NCI-H1436 treated with DMSO at 0.1 percent for 48 hours (cell line): ENCODE results near the gene STIL.

Experiments
- DNase-seq: peaks from one replicate; lab custom pipeline; 2025; lab: John Stamatoyannopoulos, UW

STIL gene

GRCh38 chr1:47235241-47235681 is 78.7 kb downstream of the STIL start:
- DNase-seq, result no peak

GRCh38 chr1:47233186-47233585 is 80.8 kb downstream of the STIL start:
- DNase-seq, result no peak

- DNase-seq, result no peak
Measured at GRCh38 chr1:47232187-47232874, 81.6 kb downstream of the STIL start, which contains the start of gene TAL1. Gene TAL1, minus strand, starts transcription at chr1:47232225. Its CDS starts 6,337 bp downstream, at chr1:47225888.

- DNase-seq, result no peak
Measured at GRCh38 chr1:47231301-47232186, 82.4 kb downstream of the STIL start.

- no peak for DNase-seq
Measured at GRCh38 chr1:47230692-47231300, 83.2 kb downstream of the STIL start.

- no peak for DNase-seq
Measured at GRCh38 chr1:47229886-47230691, 83.9 kb downstream of the STIL start.

- no peak for DNase-seq
Measured at GRCh38 chr1:47229031-47229885, 84.7 kb downstream of the STIL start.

GRCh38 chr1:47228644-47229030 is 85.3 kb downstream of the STIL start:
- no peak for DNase-seq

- no peak for DNase-seq
Measured at GRCh38 chr1:47227341-47228232, 86.4 kb downstream of the STIL start.

- no peak for DNase-seq
Measured at GRCh38 chr1:47226839-47227215, 87.1 kb downstream of the STIL start.

- DNase-seq, result no peak
Measured at GRCh38 chr1:47226121-47226838, 87.7 kb downstream of the STIL start.

GRCh38 chr1:47225430-47226100 is 88.4 kb downstream of the STIL start:
- DNase-seq, result no peak

- DNase-seq, result no peak
Measured at GRCh38 chr1:47224676-47225399, 89.1 kb downstream of the STIL start.

GRCh38 chr1:47223921-47224675 is 89.8 kb downstream of the STIL start:
- no peak for DNase-seq

GRCh38 chr1:47223174-47223920 is 90.6 kb downstream of the STIL start:
- DNase-seq, result no peak

- DNase-seq, result no peak
Measured at GRCh38 chr1:47222476-47222875, 91.5 kb downstream of the STIL start.
